ENCODE results near the gene IRF7. TPM values are rescaled to one million over a fixed set of nuclear protein-coding genes. Genes with fewer than 3 reads are reported as not detected.
A peak's percentile ranks its signal among the peaks of the same experiment; 100 is the strongest.

The IRF7 gene
- total and polyA plus RNA-seq, 2 experiments from 2014 or later = 13.0 to 17.7 TPM

- no peak overlapping the region for H3K27ac ChIP-seq
- no peaks in the 10 kb centered on the region for H3K4me1 ChIP-seq (ENCODE audit: low read depth)
- no peaks in the 10 kb centered on the region for H3K9me3 ChIP-seq (ENCODE audit: low read depth)
- H3K4me3 ChIP-seq = no peak overlapping the region
- peak in 1 of 2 donors; percentile 76 for DNase-seq (ENCODE audit: low read depth in 1 of 2, low spot score in 1 of 2)
- peaks cover 82% of the 10 kb centered on the region for H3K36me3 ChIP-seq
- H3K27me3 ChIP-seq = no peaks in the 10 kb centered on the region
- TF ChIP-seq CTCF (IDR thresholded peaks at IDR 0.05; ENCODE audit: low read depth, low read length) = no peak
These were observed 9.5 kb downstream of the IRF7 start for GRCh38 chr11:606245-606644.

GRCh38 chr11:605286-606129 is 10.2 kb downstream of the IRF7 start:
- H3K4me3 ChIP-seq = no peak overlapping the region
- H3K4me1 ChIP-seq (ENCODE audit: low read depth) = no peaks in the 10 kb centered on the region
- H3K36me3 ChIP-seq = peaks cover 74% of the 10 kb centered on the region

GRCh38 chr11:603154-603553 is 12.6 kb downstream of the IRF7 start:
- Histone ChIP-seq H3K4me1 (ENCODE audit: low read depth) (no peaks in the 10 kb centered on the region), H3K9me3 (ENCODE audit: low read depth) (no peaks in the 10 kb centered on the region), H3K27me3 (no peaks in the 10 kb centered on the region), H3K27ac (no peak overlapping the region), H3K36me3 (peaks cover 60% of the 10 kb centered on the region), H3K4me3 (no peak overlapping the region)
- DNase-seq (ENCODE audit: low read depth in 1 of 2, low spot score in 1 of 2) = no peak
- no peak for TF ChIP-seq CTCF (IDR thresholded peaks at IDR 0.05; ENCODE audit: low read depth, low read length)

More at GRCh38 chr11:605286-606129, 10.2 kb downstream of the IRF7 start:
- no peak overlapping the region for H3K27ac ChIP-seq
- TF ChIP-seq CTCF (IDR thresholded peaks at IDR 0.05; ENCODE audit: low read depth, low read length) = no peak
- H3K9me3 ChIP-seq (ENCODE audit: low read depth) = no peaks in the 10 kb centered on the region
- no peaks in the 10 kb centered on the region for H3K27me3 ChIP-seq
- DNase-seq (ENCODE audit: low read depth in 1 of 2, low spot score in 1 of 2) = no peak

- Histone ChIP-seq H3K27me3 (no peaks in the 10 kb centered on the region), H3K4me1 (ENCODE audit: low read depth) (no peaks in the 10 kb centered on the region), H3K27ac (no peak overlapping the region), H3K36me3 (peaks cover 58% of the 10 kb centered on the region), H3K9me3 (ENCODE audit: low read depth) (no peaks in the 10 kb centered on the region), H3K4me3 (no peak overlapping the region)
- DNase-seq (ENCODE audit: low read depth in 1 of 2, low spot score in 1 of 2) = no peak
- TF ChIP-seq CTCF (IDR thresholded peaks at IDR 0.05; ENCODE audit: low read depth, low read length) = no peak
These were observed 14.0 kb downstream of the IRF7 start for GRCh38 chr11:601573-602245.

- no peak for TF ChIP-seq CTCF (IDR thresholded peaks at IDR 0.05; ENCODE audit: low read depth, low read length)
- no peaks in the 10 kb centered on the region for H3K9me3 ChIP-seq (ENCODE audit: low read depth)
- H3K4me3 ChIP-seq = no peak overlapping the region
- no peaks in the 10 kb centered on the region for H3K4me1 ChIP-seq (ENCODE audit: low read depth)
- no peaks in the 10 kb centered on the region for H3K27me3 ChIP-seq
- H3K36me3 ChIP-seq = peaks cover 48% of the 10 kb centered on the region
- no peak overlapping the region for H3K27ac ChIP-seq
- no peak for DNase-seq (ENCODE audit: low read depth in 1 of 2, low spot score in 1 of 2)
These were observed 17.6 kb downstream of the IRF7 start for GRCh38 chr11:598005-598680.

Measured in cardiac muscle cell (in vitro differentiated cells and primary cell).